ENCODE data around the gene XYLT1.

The XYLT1 gene

GRCh38 chr16:17245776-17246175, 225.0 kb downstream of the XYLT1 start:
- DNase-seq, result no peak

- no peak for DNase-seq
Measured at GRCh38 chr16:17244872-17245551, 225.7 kb downstream of the XYLT1 start.

DNA sequence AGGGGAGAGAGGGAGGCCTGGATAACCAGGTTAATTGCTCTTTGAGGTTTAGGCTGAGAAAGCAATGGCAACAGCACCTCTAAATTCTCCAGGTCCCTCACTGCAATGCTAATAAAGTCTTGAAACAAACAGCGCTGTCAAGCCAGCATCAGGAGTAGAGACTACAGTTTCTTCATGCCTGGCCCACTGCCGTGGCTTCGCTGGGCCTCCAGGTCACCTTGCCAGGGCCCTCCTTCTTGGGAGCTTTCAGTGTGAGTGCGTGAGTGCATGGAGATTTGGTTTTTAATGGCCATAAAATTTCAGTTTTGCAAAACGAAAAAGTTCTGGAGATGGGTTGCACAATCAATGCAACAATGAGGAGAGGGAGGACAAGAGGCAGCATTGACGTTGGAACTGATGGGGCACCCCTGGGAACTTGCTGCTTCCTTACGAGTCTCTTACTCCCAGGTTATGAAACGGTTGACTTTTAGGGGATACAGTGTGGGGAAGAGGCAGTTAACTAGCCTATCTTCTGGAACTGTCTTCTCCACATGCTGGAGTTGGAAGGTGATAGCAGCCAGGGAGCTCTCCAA, 229.4 kb downstream of the XYLT1 start:
- DNase-seq, result no peak

- peak; percentile 79 to 86 (median 84) for DNase-seq
Measured at GRCh38 chr16:17238285-17239028, 232.3 kb downstream of the XYLT1 start.

- no peak for DNase-seq
Measured at GRCh38 chr16:17237350-17237944, 233.3 kb downstream of the XYLT1 start.

- DNase-seq, result peak; percentile 69 to 79 (median 77)
Measured at GRCh38 chr16:17235147-17235815, 235.5 kb downstream of the XYLT1 start.

DNA sequence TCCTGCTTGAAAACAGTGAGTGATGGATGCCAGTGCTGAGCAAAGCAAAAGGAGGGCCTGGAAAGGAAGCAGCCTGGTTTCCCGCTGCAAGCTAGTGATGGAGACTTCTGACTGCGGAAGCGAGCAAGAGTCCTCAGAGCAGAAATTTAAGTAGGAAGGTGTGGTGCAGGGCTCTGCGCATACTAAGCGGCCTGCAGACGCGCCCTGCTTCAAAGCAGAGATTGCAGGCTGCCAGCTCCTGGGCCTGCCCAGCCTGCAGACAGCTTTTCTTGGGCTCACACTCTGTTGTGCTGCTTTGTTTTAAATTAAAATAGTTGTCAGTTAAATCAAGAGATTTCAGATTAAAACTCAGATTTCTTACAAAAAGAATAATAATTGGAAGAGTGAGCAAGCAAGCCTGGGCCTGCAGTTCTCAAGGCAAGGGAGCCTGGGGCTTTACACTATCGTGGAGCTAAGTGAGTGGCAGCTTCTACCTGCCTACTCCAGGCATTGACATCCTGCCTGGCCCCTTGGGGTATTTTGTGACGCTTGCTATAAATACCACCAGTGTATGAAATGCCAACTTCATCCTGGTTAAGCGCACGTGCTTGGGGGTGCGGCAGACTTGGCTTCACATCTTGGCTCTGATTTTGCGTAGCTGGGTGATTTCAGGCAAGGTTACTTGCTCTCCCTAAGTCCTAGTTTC, 237.3 kb downstream of the XYLT1 start:
- no peak for DNase-seq

DNA sequence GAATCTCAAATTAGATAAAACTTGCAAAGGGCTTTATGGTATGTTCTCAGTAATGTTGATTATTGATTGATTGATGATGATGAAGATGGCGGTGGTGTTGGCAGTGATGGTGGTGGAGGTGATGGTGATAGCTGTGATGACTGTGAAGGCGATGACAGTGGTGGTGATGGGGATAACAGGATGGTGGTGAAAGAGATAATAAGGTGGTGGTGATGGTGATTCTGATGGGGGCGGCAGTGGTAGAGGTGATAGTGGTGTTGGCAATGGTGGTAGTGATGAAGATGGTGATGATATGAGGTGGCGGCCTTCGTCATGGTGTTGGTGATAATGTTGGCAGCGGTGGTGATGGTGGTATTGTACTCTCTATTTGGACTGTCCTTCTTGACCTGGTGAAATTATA, 238.3 kb downstream of the XYLT1 start:
- no peak for DNase-seq

DNA sequence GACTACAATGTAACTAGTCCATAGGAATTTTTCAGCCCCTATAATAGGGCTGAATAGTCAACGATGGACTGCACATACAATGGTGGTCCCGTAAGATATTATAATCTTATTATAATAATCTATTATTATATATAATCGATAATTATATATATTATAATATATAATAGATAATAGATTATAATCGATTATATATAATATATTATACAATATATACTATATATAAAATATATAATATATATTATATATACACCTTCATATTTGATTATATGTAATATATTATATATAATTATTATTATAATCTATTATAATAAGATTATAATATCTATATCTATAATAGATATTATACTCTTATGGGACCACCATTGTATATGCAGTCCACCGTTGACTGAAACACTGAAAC, 238.8 kb downstream of the XYLT1 start:
- DNase-seq, result no peak

DNA sequence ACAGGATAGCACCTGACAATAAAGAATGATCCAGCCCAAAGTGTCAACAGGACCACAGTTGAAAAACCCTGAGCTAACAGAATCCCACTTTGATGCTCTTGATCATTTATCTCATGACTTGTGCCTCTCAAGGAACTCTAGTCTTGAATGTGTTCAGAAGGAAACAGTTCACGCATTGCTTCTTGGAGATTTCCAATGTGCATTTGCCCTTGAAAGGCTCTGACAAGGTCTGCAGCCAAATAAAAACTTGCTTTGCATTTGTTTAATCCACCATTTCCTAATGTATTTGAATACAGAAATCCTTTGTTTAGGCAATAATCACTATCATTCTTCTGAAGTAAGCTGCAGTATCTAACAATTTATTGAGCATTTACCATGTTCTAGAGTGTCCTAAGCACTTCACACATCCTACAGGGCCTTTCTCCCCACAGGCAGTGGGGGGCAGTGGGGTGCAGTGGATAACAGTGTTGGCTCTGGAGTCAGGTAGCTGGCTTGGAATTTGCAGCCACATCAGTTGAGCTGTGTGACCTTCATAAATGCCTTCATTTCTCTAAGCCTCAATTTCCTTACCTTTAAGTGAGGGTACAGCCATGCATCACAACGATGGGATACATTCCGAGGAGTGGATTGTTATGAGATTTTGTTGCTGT, 239.7 kb downstream of the XYLT1 start:
- no peak for DNase-seq

DNA sequence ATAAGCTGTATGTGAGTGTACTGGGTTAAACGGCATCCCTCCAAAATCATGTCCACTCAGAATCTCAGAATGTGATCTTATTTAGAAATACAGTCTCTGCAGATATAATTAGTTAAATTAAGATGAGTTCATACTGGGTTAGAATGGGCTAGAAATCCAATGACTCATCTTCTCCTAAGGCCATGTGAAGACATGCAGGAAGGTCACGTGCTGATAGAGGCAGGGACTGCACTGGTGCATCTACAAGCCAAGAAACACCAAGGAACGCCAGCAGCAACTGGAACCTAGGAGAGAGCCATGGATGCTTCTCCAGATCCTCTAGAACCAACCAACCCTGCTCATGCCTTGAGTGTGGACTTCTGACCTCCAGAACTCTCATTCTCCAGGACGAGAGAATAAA, 241.0 kb downstream of the XYLT1 start:
- DNase-seq, result no peak

DNA sequence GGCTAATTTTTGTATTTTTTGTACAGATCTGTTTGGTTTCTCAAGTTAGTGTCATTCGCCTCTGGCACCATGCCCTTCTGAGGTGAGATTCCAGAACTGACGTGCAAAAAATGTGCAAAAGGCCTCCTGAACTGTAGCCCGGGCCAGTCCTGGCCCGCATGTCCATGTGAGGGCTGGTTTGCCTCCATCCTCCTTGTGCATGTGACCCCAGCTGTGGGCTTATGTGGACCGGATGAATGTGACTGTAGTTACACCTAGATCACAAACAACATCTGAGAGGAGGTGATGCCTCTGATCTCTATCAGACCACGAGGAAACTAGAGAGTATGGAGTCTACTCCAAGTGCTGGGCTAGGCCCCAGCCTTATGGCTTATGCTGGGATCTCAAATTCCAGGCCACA, 241.6 kb downstream of the XYLT1 start:
- no peak for DNase-seq

- no peak for DNase-seq
Measured at GRCh38 chr16:17228708-17229055, 242.1 kb downstream of the XYLT1 start.

DNA sequence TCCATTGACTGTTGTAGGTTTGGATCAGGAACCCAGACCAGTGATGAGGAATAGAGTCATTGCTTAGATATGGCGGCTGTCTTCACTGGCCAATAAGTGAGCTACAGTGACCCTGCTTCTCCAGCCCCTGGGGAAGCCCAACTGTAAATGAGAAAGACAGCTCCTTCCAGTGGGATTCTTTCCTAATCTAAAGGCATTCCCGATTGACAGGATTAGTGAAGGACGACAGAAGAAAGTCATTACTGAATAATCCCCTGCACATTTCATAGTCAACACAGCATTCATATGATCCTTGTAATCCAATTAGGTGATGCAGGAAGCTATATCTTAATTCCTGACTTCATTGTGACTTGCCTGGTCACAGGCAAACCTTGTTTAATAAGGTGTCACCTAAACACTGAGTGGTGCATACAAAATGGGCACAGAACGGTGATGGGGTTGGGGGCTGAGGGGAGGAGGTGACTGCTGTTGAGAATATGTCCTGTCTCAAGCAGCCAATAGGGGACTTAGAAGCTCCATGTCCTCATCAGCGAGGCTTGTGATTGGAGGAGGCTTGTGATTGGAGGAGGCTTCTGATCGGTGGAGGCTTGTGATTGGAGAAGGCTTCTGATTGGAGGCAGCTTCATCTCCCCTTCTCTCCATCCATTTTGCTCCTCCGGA, 242.6 kb downstream of the XYLT1 start:
- no peak for DNase-seq

GRCh38 chr16:17227278-17227677, 243.5 kb downstream of the XYLT1 start:
- DNase-seq, result no peak

DNA sequence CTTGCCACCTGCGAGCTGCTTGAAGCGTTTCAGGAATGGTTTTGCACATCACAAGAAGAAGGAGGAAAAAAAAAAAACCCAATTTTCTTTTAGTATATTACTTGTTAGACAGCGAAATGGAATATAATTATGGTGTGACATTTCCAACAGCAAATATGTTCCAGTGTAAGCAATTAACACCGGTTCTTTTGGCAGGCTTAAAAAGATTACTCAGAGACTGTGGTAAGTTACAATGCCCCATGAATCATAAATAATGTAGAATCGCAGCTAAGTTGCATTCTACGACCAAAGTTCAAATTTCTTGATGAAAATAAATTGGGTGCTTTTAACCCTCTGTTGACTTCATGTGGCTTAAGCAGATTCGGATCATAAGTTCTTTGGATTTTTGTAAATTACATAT, 245.2 kb downstream of the XYLT1 start:
- peak in 1 of 3 donors; percentile 36 for DNase-seq

DNA sequence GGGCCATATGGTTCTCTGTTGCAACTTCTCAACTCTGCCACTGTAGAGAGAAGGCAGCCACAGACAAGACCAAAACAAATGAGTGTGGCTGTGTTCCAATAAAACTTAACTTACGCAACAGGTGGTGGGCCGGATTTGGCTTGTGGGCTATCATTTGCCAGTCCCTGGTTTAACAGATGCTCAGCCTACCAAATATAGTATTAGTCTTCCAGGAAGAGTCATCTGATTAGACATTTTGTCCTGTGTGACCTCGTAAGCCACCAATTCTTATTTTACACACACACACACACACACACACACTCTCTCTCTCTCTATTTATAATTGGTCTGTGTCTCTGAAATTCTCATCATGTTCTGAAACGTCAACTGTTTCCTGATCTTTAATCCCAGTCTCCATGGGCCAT, 245.9 kb downstream of the XYLT1 start:
- DNase-seq, result peak in 2 of 3 donors; percentile 37 to 39

DNA sequence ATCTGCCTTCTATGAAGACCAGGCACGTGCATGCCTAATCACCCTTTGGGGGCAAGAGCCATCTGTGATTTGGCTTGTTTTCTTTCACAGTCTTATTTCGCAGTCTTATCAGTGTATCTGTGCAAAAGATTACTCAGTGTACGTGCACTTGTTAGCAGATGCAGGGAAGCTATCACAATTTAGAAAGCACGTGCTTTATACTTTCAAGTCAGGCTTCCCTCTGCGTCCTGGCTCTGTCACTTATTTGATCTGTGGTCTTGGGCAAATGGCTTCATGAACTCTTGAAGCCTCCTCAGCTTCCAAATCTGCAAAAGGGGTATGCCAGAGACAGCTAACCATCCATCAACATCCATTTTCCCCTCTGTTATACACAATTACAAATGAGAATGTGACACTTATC, 246.4 kb downstream of the XYLT1 start:
- DNase-seq, result no peak

- DNase-seq, result no peak
Measured at GRCh38 chr16:17223576-17223975, 247.2 kb downstream of the XYLT1 start.

DNA sequence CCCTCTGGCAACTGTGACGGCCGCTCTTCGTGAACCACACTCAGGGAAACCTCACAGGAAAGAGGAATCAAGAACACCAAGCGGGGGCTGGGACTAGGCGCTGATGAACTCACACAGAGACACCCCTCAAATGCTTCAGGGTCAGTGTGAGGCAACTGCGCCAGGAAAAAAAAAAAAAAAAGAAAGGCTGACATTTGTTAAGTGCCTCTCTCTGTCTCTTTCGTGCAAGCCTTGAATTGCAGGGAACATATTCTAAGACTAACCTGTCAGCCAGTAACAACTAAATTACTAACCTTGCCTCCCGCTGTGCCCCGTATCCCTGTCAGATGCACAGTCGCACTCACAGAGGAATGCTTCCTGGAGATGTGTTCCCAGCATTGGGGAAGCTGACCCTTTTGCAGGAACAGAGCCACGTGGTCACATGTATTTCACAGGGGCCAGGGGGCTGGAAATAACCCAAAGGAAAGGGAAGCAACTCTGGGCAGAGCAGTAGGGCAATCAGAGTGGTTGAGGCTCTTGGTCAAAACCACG, 247.8 kb downstream of the XYLT1 start:
- peak; percentile 67 to 70 (median 69) for DNase-seq

DNA sequence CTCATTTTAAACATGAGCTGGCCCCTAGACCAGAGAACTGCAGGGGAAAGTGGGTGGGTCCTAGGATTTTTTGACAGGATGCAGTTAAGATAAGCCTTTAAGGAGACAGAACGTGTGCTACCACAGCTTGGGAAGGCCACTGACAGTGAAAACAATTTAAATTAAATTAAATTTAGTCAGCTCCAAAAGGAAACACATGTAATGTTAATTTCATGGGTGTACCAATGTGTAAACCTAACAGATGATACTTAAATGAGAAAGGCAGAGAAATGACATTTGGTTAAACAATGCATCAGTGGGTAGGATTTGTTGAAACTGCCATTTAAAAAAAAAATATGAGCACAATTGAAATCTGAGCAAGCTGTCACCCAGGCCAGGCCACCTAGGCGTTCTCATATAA, 250.8 kb downstream of the XYLT1 start:
- no peak for DNase-seq
